H1 (cell line): Measurements from ENCODE around the gene PLCB1.

Experiments used
- CTCF ChIP-seq, 3 experiments: IDR thresholded peaks; 1 replicate in 2 of 3; 2 replicates in 1 of 3; pipeline versions ENCODE4 v1.5.1 to v1.6.1; 2011; ENCODE audit warnings: low read length in 3 of 3, mild to moderate bottlenecking in 3 of 3, inconsistent platforms in 2 of 3, low read depth in 1 of 3, moderate library complexity in 1 of 3; ENCODE audit not compliant: insufficient read depth in 1 of 3; ENCODE audit errors: control extremely low read depth in 1 of 3
- E2F6 ChIP-seq: IDR thresholded peaks from 2 replicates; pipeline ENCODE4 v1.6.1; 2012; ENCODE audit warnings: inconsistent platforms
- EP300 ChIP-seq, 2 experiments: IDR thresholded peaks; 1 replicate in 1 of 2; 2 replicates in 1 of 2; pipeline ENCODE4 v1.6.1; 2011 to 2012; ENCODE audit warnings: low read depth in 2 of 2, low read length in 2 of 2, mild to moderate bottlenecking in 2 of 2, borderline replicate concordance in 1 of 2, inconsistent platforms in 1 of 2, moderate library complexity in 1 of 2
- EZH2 ChIP-seq: fragments of 200-600 bp; sonication (generic); IDR thresholded peaks from 2 replicates; pipeline ENCODE4 v1.7.1; 2012; ENCODE audit warnings: low read depth, mild to moderate bottlenecking, moderate library complexity, low read length, inconsistent platforms; ENCODE audit not compliant: severe bottlenecking
- GABPA ChIP-seq: IDR thresholded peaks from 2 replicates; pipeline ENCODE4 v1.6.1; 2011; ENCODE audit warnings: mild to moderate bottlenecking, low read length, moderate library complexity, borderline replicate concordance; ENCODE audit not compliant: insufficient read depth
- MAFK ChIP-seq: IDR thresholded peaks from 2 replicates; pipeline ENCODE4 v1.6.1; 2012; ENCODE audit warnings: low read depth, mild to moderate bottlenecking, improper control_type of control experiment, low read length
- RAD21 ChIP-seq, 2 experiments: IDR thresholded peaks in 1 of 2; conservative IDR thresholded peaks in 1 of 2; 2 replicates each; pipeline ENCODE4 v1.6.1; 2011; ENCODE audit warnings: low read depth in 2 of 2, low read length in 2 of 2, improper control_type of control experiment in 1 of 2, inconsistent platforms in 1 of 2, mild to moderate bottlenecking in 1 of 2, moderate library complexity in 1 of 2

- TF ChIP-seq RAD21 (IDR thresholded peaks at IDR 0.05 in 1 of 2, conservative IDR thresholded peaks at IDR 0.05 in 1 of 2; ENCODE audit: low read depth in 2 of 2, low read length in 2 of 2) (no peak), MAFK (no peak), EZH2 (no peak), CTCF (IDR thresholded peaks at IDR 0.05; ENCODE audit: control extremely low read depth in 1 of 3, insufficient read depth in 1 of 3, low read depth in 1 of 3, low read length in 3 of 3) (no peak), GABPA (no peak), E2F6 (no peak), EP300 (IDR thresholded peaks at IDR 0.05; ENCODE audit: borderline replicate concordance in 1 of 2, low read depth in 2 of 2, low read length in 2 of 2) (no peak)
Observed at GRCh38 chr20:8406391-8406790, 274.3 kb downstream of the PLCB1 start.
